K562 (cell line): Measurements from ENCODE around the gene RBBP8. TPM values are rescaled to one million over a fixed set of nuclear protein-coding genes. Genes with fewer than 3 reads are reported as not detected.

Experiments
- ATAC-seq: fragments of 200-7000 bp; cut with Tn5 transposase; 3 replicates; pipeline ENCODE4 v1.9.1; 2020; ENCODE audit warnings: moderate library complexity
- BruUV-seq: library from RNA; stranded (reverse); fragments of 400-500 nt; replicated peaks from 2 replicates; lab custom pipeline; 2021; lab: Mats Ljungman, UMichigan
- CTCF ChIA-PET: fragments of 300-600 bp; formaldehyde crosslinking; extraction: SDS; loops from one replicate; lab custom pipeline; 2021; ENCODE audit warnings: low intra/inter-chr PET ratio; lab: Yijun Ruan, JAX
- POLR2A ChIA-PET: fragments of 300-600, 350-650 bp; sonication (Branson Sonifier 250); formaldehyde crosslinking; extraction: SDS; loops from one replicate; lab custom pipeline; 2021; ENCODE audit warnings: antibody characterized with exemption, inconsistent platforms; lab: Yijun Ruan, JAX
- DNase-seq, 4 experiments: peaks; one replicate each; pipeline versions ENCODE4 v3.0.0 to v3.0.0-alpha.2; 2011 to 2018; ENCODE audit warnings: low spot score in 3 of 4, mixed read lengths in 3 of 4; ENCODE audit errors: extremely low read depth in 1 of 4
- FAIRE-seq: peaks from 2 replicates; lab custom pipeline; 2011; peaks lifted over from hg19 to GRCh38; lab: Jason Lieb, UNC
- H2AFZ ChIP-seq: 2 replicates; pipeline ENCODE4 v1.6.0; 2011; ENCODE audit warnings: low read depth, low read length, control low read depth, inconsistent platforms
- H3K27ac ChIP-seq: fragments of 200-600 bp; 3 replicates; pipeline ENCODE4 v1.8.0; 2011; ENCODE audit warnings: low read depth, mild to moderate bottlenecking, control low read depth, inconsistent platforms, low read length, moderate library complexity, mixed read lengths; ENCODE audit errors: extremely low read depth
- H3K27me3 ChIP-seq, 2 experiments: fragments of 300-600 bp in 1 of 2; 2 replicates in 1 of 2; 3 replicates in 1 of 2; pipeline versions ENCODE4 v1.6.0 to v1.8.0; 2011; ENCODE audit warnings: inconsistent platforms in 2 of 2, low read length in 2 of 2, mild to moderate bottlenecking in 1 of 2, mixed read lengths in 1 of 2, moderate library complexity in 1 of 2; ENCODE audit not compliant: control insufficient read depth in 2 of 2, insufficient read depth in 2 of 2
- H3K36me3 ChIP-seq: fragments of 300-600 bp; 3 replicates; pipeline ENCODE4 v1.8.0; 2011; ENCODE audit warnings: mild to moderate bottlenecking, low read length, inconsistent platforms; ENCODE audit not compliant: control insufficient read depth, insufficient read depth
- H3K4me1 ChIP-seq, 2 experiments: fragments of 200-600 bp in 1 of 2; replicated peaks in 1 of 2; 2 replicates in 1 of 2; 3 replicates in 1 of 2; pipeline versions ENCODE4 v1.5.1 to v1.8.0; 2011; ENCODE audit warnings: inconsistent platforms in 2 of 2, low read length in 2 of 2, mild to moderate bottlenecking in 1 of 2, mixed read lengths in 1 of 2, moderate library complexity in 1 of 2; ENCODE audit not compliant: control insufficient read depth in 2 of 2, insufficient read depth in 2 of 2
- H3K4me2 ChIP-seq: 2 replicates; pipeline ENCODE4 v1.6.1; 2011; ENCODE audit warnings: low read length, control low read depth, inconsistent platforms, mixed read lengths; ENCODE audit not compliant: insufficient read depth
- H3K4me3 ChIP-seq: fragments of 200-600 bp; sonication (generic), shearing (Covaris generic); 2 replicates; pipeline ENCODE4 v1.5.1; 2016; ENCODE audit warnings: control low read depth, inconsistent platforms
- H3K79me2 ChIP-seq: fragments of 200-600 bp; 3 replicates; pipeline ENCODE4 v1.8.0; 2011; ENCODE audit warnings: low read length, inconsistent platforms; ENCODE audit not compliant: control insufficient read depth, insufficient read depth
- H3K9ac ChIP-seq, 2 experiments: 2 replicates each; pipeline versions ENCODE4 v1.6.0 to v1.6.1; 2011; ENCODE audit warnings: low read depth in 2 of 2, low read length in 2 of 2, control low read depth in 1 of 2, inconsistent platforms in 1 of 2, mild to moderate bottlenecking in 1 of 2, mixed read lengths in 1 of 2; ENCODE audit not compliant: insufficient read depth in 1 of 2
- H3K9me1 ChIP-seq: one replicate; pipeline ENCODE4 v1.6.0; 2011; ENCODE audit warnings: inconsistent platforms, mild to moderate bottlenecking, low read length, moderate library complexity; ENCODE audit not compliant: control insufficient read depth, insufficient read depth
- H3K9me3 ChIP-seq: replicated peaks from 2 replicates; pipeline ENCODE4 v1.5.1; 2011; ENCODE audit warnings: low read depth, low read length, inconsistent platforms; ENCODE audit not compliant: control insufficient read depth, insufficient read depth
- H4K20me1 ChIP-seq: replicated peaks from 2 replicates; pipeline ENCODE4 v1.6.1; 2011; ENCODE audit warnings: low read length, inconsistent platforms, mixed read lengths; ENCODE audit not compliant: control insufficient read depth, insufficient read depth
- CTBP1 ChIP-seq: fragments of 450-650 bp; IDR thresholded peaks from 2 replicates; pipeline ENCODE4 v1.6.1; 2016; ENCODE audit warnings: borderline replicate concordance
- ETV5 ChIP-seq: sonication (generic); formaldehyde crosslinking; IDR thresholded peaks from 2 replicates; pipeline ENCODE4 v1.4.0; 2020; ENCODE audit warnings: low read depth, mild to moderate bottlenecking, missing genetic modification reagents
- MCM2 ChIP-seq: fragments of 450-650 bp; IDR thresholded peaks from 2 replicates; pipeline ENCODE4 v1.6.1; 2017; ENCODE audit warnings: low read depth, mild to moderate bottlenecking
- RBM17 ChIP-seq: fragments of 200-400 bp; formaldehyde crosslinking; IDR thresholded peaks from 2 replicates; pipeline ENCODE4 v1.6.1; 2017; ENCODE audit warnings: low read depth, mild to moderate bottlenecking, low read length, borderline replicate concordance
- RREB1 ChIP-seq: fragments of 250-450 bp; sonication (Bioruptor Pico); IDR thresholded peaks from 2 replicates; pipeline ENCODE4 v1.4.0; 2020
- TBP ChIP-seq: optimal IDR thresholded peaks from 2 replicates; pipeline ENCODE3; 2011; ENCODE audit warnings: low read depth, low read length, improper control_type of control experiment
- ZC3H4 ChIP-seq: sonication (generic); formaldehyde crosslinking; IDR thresholded peaks from 2 replicates; pipeline ENCODE4 v1.9.0; 2021; ENCODE audit warnings: missing genetic modification reagents, borderline replicate concordance
- ZNF24 ChIP-seq: fragments of 450-650 bp; IDR thresholded peaks from 2 replicates; pipeline ENCODE4 v1.6.1; 2016
- ZNF592 ChIP-seq: fragments of 450-650 bp; IDR thresholded peaks from 2 replicates; pipeline ENCODE4 v1.6.1; 2017; ENCODE audit warnings: antibody characterized with exemption, mild to moderate bottlenecking
- ZNF778 ChIP-seq: fragments of 450-650 bp; formaldehyde crosslinking; IDR thresholded peaks from 2 replicates; pipeline ENCODE4 v1.4.0; 2020; ENCODE audit warnings: mild to moderate bottlenecking, moderate library complexity
- WGBS: fragments of 100-300 bp; shearing (Covaris generic); methylation state at CpG from one replicate; pipeline ENCODE4 v1.1.6; 2016; ENCODE audit warnings: low coverage, mixed read lengths; ENCODE audit not compliant: insufficient coverage; ENCODE audit errors: missing lambda C conversion rate; 5-methylcytosine and 5-hydroxymethylcytosine counted together
- in situ Hi-C: fragments of 300-500 bp; cut with MboI; formaldehyde crosslinking; loops from 4 replicates; pipeline ENCODE4 v1.15.0; 2018; ENCODE audit warnings: inconsistent platforms, mixed read lengths
- intact Hi-C: fragments of 100-400 bp; cut with micrococcal nuclease; formaldehyde crosslinking; loops from 2 replicates; pipeline ENCODE4 v1.14.2; 2022
- polyA plus RNA-seq, 8 experiments: library from polyadenylated mRNA; depleted of rRNA in 4 of 8; stranded (reverse) in 5 of 8; unstranded in 3 of 8; fragments of >200 nt; fragmentation: Nextera tagmentation in 2 of 8; fragmentation: Illumina TruSeq in 1 of 8; extraction: Ambion mirVana in 2 of 8; extraction: Trizol in 1 of 8; gene quantifications; 2 replicates each; pipeline versions ENCODE4 v1.2.1 to v1.2.3, GENCODE V29; 2011 to 2014; ENCODE audit warnings: inconsistent platforms in 1 of 8, missing spikeins in 1 of 8
- total RNA-seq, 7 experiments: library from RNA; depleted of rRNA in 6 of 7; stranded (reverse); fragments of >200 nt in 6 of 7; fragmentation: Illumina TruSeq in 2 of 7; extraction: Trizol in 2 of 7; gene quantifications; 2 replicates each; pipeline versions ENCODE4 v1.2.1 to v1.2.3, GENCODE V29; 2011 to 2021; ENCODE audit warnings: low replicate concordance in 1 of 7

The RBBP8 gene
- total and polyA plus RNA-seq, 9 of the 15 experiments (the other 6 are each of a cell fraction or from before 2014, with no cell fraction given): 28.4 to 63.1 (median 48.9) TPM

GRCh38 chr18:22985250-22985649 lies 52.1 kb downstream of the RBBP8 start:
- Histone ChIP-seq H3K27me3 (no peaks in the 10 kb centered on the region), H4K20me1 (no peaks in the 10 kb centered on the region), H3K27ac (no peak overlapping the region), H3K36me3 (peaks cover 87% of the 10 kb centered on the region), H3K4me1 (no peaks in the 10 kb centered on the region), H3K9me3 (no peaks in the 10 kb centered on the region), H3K4me2 (no peak overlapping the region), H3K4me3 (no peak overlapping the region), H2AFZ (no peak overlapping the region), H3K9me1 (no peaks in the 10 kb centered on the region), H3K79me2 (no peaks in the 10 kb centered on the region), H3K9ac (no peak overlapping the region)
- TF ChIP-seq TBP: no peak
- no peak for TF ChIP-seq ZC3H4 (CRISPR knock-in tag)
- TF ChIP-seq ZNF778 (CRISPR knock-in tag): no peak
- TF ChIP-seq RBM17: no peak
- TF ChIP-seq ZNF24: no peak
- no peak for TF ChIP-seq RREB1
- no peak for TF ChIP-seq ZNF592
- no peak for TF ChIP-seq CTBP1
- TF ChIP-seq ETV5 (CRISPR knock-in tag): no peak
- no peak for TF ChIP-seq MCM2
- no TSS peak for BruUV-seq
- WGBS: 92% methylated on average over 2 of the region's 2 CpGs
- DNase-seq (no peak), FAIRE-seq (no peak), ATAC-seq (no peak)
- ChIA-PET CTCF (no interaction called here), POLR2A (no interaction called here)
- intact Hi-C loops: no loop called here
- in situ Hi-C loops: no loop called here
